HUES64 (cell line): ENCODE data around the gene DOCK4.

Experiments used
- H3K27ac ChIP-seq: 2 replicates; pipeline ENCODE4 v1.7.0; 2013; ENCODE audit warnings: low read depth, low read length, inconsistent platforms
- H3K27me3 ChIP-seq: 2 replicates; pipeline ENCODE4 v1.6.1; 2013; ENCODE audit warnings: mild to moderate bottlenecking, low read length; ENCODE audit not compliant: insufficient read depth
- H3K36me3 ChIP-seq: 2 replicates; pipeline ENCODE4 v1.6.1; 2013; ENCODE audit warnings: mild to moderate bottlenecking, low read length; ENCODE audit not compliant: insufficient read depth
- H3K4me1 ChIP-seq: 2 replicates; pipeline ENCODE4 v1.6.1; 2013; ENCODE audit warnings: mild to moderate bottlenecking, low read length, moderate library complexity; ENCODE audit not compliant: insufficient read depth
- H3K4me3 ChIP-seq: 2 replicates; pipeline ENCODE4 v1.5.1; 2013; ENCODE audit warnings: mild to moderate bottlenecking, low read length, moderate library complexity
- H3K9ac ChIP-seq: 2 replicates; pipeline ENCODE4 v1.6.1; 2013; ENCODE audit warnings: mild to moderate bottlenecking, low read depth, low read length
- H3K9me3 ChIP-seq: 2 replicates; pipeline ENCODE4 v1.6.1; 2013; ENCODE audit warnings: low read depth, low read length; ENCODE audit not compliant: insufficient read depth
- WGBS: fragments of 150-250, 120-280 bp; methylation state at CpG from one replicate; pipeline ENCODE4 v1.1.7; 2013; ENCODE audit warnings: missing lambda C conversion rate; 5-methylcytosine and 5-hydroxymethylcytosine counted together

The DOCK4 gene

GRCh38 chr7:111844904-111845671 is 361.1 kb downstream of the DOCK4 start:
- Histone ChIP-seq H3K9me3 (0 out of 2 replicates have a peak, but pooled peaks cover 4% of the 10 kb centered on the region), H3K27me3 (no peaks in the 10 kb centered on the region), H3K27ac (no peak overlapping the region), H3K9ac (no peak overlapping the region), H3K4me1 (peaks cover 7% of the 10 kb centered on the region; the same call in 1 of the 2 replicates), H3K4me3 (no peak overlapping the region), H3K36me3 (peaks cover 16% of the 10 kb centered on the region; the same call in 1 of the 2 replicates)
- WGBS, result 96% methylated on average over 2 of the region's 4 CpGs

DNA sequence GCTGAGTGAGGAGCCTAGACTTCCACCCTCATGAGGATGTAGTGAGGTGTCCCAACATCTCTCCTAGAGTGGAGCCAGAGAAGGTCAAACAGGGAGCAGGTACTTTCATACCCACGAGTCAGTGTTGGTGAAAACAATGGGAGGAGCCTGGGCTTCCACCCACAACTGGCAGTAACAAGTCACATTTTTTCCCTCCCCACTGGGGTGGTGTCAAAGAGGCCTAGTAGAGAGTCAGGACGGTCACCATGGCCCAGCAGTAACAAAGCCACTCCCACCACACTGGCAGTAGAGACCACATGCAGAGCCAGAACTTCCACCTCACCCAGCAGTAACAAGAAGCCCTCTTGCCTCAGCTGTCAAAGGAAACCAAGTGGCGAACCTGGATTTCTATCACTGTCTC is 363.7 kb downstream of the DOCK4 start:
- Histone ChIP-seq H3K4me1 (no peaks in the 10 kb centered on the region), H3K27ac (no peak overlapping the region), H3K9me3 (no peaks in the 10 kb centered on the region), H3K9ac (no peak overlapping the region), H3K4me3 (no peak overlapping the region), H3K27me3 (no peaks in the 10 kb centered on the region), H3K36me3 (peaks cover 12% of the 10 kb centered on the region; the same call in 1 of the 2 replicates)
- 77% methylated on average over 3 of the region's 3 CpGs for WGBS

GRCh38 chr7:111841596-111842205 is 364.5 kb downstream of the DOCK4 start:
- Histone ChIP-seq H3K9ac (no peak overlapping the region), H3K4me3 (no peak overlapping the region), H3K4me1 (no peaks in the 10 kb centered on the region), H3K36me3 (peaks cover 10% of the 10 kb centered on the region; the same call in 1 of the 2 replicates), H3K27me3 (no peaks in the 10 kb centered on the region), H3K27ac (no peak overlapping the region), H3K9me3 (no peaks in the 10 kb centered on the region)
- WGBS, result 92% methylated on average over 5 of the region's 5 CpGs

- WGBS, result 85% methylated on average over 3 of the region's 3 CpGs
- H3K36me3 ChIP-seq, result 0 out of 2 replicates have a peak, but pooled peaks cover 6% of the 10 kb centered on the region
- H3K9ac ChIP-seq, result no peak overlapping the region
- no peak overlapping the region for H3K27ac ChIP-seq
- H3K27me3 ChIP-seq, result no peaks in the 10 kb centered on the region
- H3K9me3 ChIP-seq, result no peaks in the 10 kb centered on the region
- no peak overlapping the region for H3K4me3 ChIP-seq
- peaks cover under 1% of the 10 kb centered on the region; the same call in 1 of the 2 replicates for H3K4me1 ChIP-seq
Measured at GRCh38 chr7:111840528-111840927, 365.7 kb downstream of the DOCK4 start.

DNA sequence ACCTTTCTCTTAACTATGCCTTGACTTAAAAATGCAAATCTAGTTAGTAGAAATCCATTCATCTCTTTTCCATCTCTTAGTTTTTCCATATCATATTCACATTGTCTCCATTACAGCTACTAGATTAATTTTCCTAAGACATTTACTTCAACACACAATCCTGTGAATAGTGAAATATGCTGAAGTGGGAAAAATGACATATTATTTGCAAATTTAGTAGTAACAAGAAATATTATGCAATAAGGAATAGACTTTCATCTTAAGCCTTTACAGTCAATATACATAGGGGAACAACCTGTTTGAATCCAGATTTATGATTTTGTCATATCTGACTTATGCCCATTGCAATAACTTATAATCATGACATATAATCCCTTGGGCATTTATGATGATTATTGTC is 366.9 kb downstream of the DOCK4 start:
- Histone ChIP-seq H3K27me3 (no peaks in the 10 kb centered on the region), H3K9ac (no peak overlapping the region), H3K27ac (no peak overlapping the region), H3K4me3 (no peak overlapping the region), H3K9me3 (no peaks in the 10 kb centered on the region), H3K36me3 (0 out of 2 replicates have a peak, but pooled peaks cover 3% of the 10 kb centered on the region), H3K4me1 (peaks cover 8% of the 10 kb centered on the region)

DNA sequence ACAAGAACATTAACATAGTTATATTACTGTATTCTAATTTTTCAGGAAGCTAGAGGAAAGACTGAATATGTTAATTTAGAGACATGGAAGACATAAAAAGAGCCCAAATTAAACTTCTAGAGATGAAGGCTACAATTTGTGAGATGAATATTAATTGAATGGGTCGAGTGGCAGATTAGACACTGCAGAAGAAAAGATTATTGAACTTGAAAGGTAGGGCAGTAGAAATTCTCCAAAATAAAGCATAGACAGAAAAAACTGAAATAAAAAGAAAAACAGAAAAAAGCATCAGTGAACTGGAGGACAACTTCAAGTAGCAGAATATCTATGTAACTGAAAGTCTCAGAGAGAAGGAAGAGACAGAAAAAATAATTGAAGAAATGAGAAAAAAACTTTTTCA is 369.6 kb downstream of the DOCK4 start:
- peaks cover 8% of the 10 kb centered on the region for H3K4me1 ChIP-seq
- peaks cover 5% of the 10 kb centered on the region; the same call in 1 of the 2 replicates for H3K36me3 ChIP-seq
- no peak overlapping the region for H3K9ac ChIP-seq
- no peaks in the 10 kb centered on the region for H3K9me3 ChIP-seq
- H3K27me3 ChIP-seq, result no peaks in the 10 kb centered on the region
- H3K4me3 ChIP-seq, result no peak overlapping the region
- WGBS, result 84% methylated on average over 1 of the region's 1 CpG
- no peak overlapping the region for H3K27ac ChIP-seq

DNA sequence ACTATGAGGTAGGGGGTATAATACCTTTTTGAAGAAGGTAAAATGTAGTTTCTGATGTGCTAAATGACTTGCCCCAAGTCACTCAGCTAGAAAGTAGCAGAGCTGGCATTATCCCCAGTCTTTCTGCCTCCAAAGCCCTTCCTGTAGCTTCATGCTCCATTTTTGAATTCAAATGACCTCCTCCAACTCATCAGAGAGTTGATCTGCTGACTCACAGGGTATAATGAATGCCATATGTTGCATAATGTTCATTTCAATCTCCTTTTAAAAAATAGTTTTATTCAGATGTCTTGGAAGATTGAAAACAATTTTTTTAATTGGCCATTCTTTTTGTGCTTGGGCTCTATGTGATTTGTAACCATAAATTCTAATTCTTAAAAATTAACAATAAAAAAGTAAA is 371.1 kb downstream of the DOCK4 start:
- Histone ChIP-seq H3K36me3 (peaks cover 5% of the 10 kb centered on the region; the same call in 1 of the 2 replicates), H3K4me1 (peaks cover 8% of the 10 kb centered on the region), H3K27ac (0 out of 2 replicates have a peak overlapping the region, but pooled peaks have one; percentile 10), H3K27me3 (no peaks in the 10 kb centered on the region), H3K9ac (no peak overlapping the region), H3K4me3 (no peak overlapping the region), H3K9me3 (no peaks in the 10 kb centered on the region)

DNA sequence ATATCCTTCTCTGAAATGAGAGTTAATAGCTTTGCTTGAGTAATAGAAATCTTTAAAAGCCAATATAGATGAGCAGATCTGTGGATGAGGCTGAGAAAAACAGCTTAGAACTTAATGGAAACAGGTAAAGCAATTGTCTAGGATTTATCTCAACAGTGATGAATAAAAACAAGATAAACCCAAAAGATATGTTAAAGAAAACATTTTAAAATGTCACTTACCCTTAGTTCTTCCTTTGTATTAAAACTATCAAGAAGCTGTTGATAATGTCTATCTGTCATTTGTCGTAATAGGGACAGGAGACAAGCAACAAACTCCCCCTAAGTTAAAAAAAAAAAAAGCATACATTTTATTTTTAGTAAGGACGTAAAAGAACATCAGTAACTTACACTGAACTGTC is 371.8 kb downstream of the DOCK4 start:
- Histone ChIP-seq H3K27ac (no peak overlapping the region), H3K4me3 (no peak overlapping the region), H3K36me3 (peaks cover 5% of the 10 kb centered on the region; the same call in 1 of the 2 replicates), H3K27me3 (no peaks in the 10 kb centered on the region), H3K9me3 (no peaks in the 10 kb centered on the region), H3K4me1 (peaks cover 8% of the 10 kb centered on the region), H3K9ac (no peak overlapping the region)
- 100% methylated on average over 1 of the region's 2 CpGs for WGBS

DNA sequence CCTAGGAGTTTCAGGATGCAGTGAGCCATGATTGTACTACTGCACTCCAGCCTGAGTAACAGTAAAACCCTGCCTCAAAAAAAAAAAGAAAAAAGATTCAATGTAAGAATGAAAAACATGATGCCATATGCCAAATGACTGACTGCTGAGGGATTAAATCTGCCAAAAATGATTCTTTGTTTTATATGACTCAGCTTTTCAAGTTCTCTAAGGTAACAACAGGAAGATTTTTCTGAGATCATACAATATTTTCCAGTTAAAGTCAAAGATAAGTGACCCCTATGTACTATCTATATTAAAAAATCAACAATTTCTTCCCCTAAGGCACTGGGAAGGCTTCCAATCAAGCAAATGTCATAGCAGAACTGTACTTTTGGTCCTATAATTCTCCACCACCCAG is 372.7 kb downstream of the DOCK4 start:
- Histone ChIP-seq H3K9ac (no peak overlapping the region), H3K4me3 (no peak overlapping the region), H3K27me3 (no peaks in the 10 kb centered on the region), H3K4me1 (peaks cover 8% of the 10 kb centered on the region), H3K36me3 (peaks cover 5% of the 10 kb centered on the region; the same call in 1 of the 2 replicates), H3K27ac (no peak overlapping the region), H3K9me3 (no peaks in the 10 kb centered on the region)

- WGBS, result 93% methylated on average over 5 of the region's 5 CpGs
- peaks cover 5% of the 10 kb centered on the region; the same call in 1 of the 2 replicates for H3K36me3 ChIP-seq
Measured at GRCh38 chr7:111832174-111832573, 374.0 kb downstream of the DOCK4 start.

GRCh38 chr7:111829221-111829620 is 377.0 kb downstream of the DOCK4 start:
- Histone ChIP-seq H3K27ac (no peak overlapping the region), H3K4me3 (no peak overlapping the region), H3K9me3 (no peaks in the 10 kb centered on the region), H3K27me3 (no peaks in the 10 kb centered on the region), H3K9ac (no peak overlapping the region), H3K36me3 (peaks cover 5% of the 10 kb centered on the region; the same call in 1 of the 2 replicates), H3K4me1 (no peaks in the 10 kb centered on the region)
- WGBS, result no CpG with 5 or more reads among the region's 2 CpGs

More at GRCh38 chr7:111832174-111832573, 374.0 kb downstream of the DOCK4 start:
- no peaks in the 10 kb centered on the region for H3K9me3 ChIP-seq
- no peak overlapping the region for H3K27ac ChIP-seq
- no peaks in the 10 kb centered on the region for H3K27me3 ChIP-seq
- no peak overlapping the region for H3K9ac ChIP-seq
- no peak overlapping the region for H3K4me3 ChIP-seq
- peaks cover 8% of the 10 kb centered on the region for H3K4me1 ChIP-seq
